ENCODE results near the gene BHMT. TPM values are rescaled to one million over a fixed set of nuclear protein-coding genes. Genes with fewer than 3 reads are reported as not detected.
"Not testable (repeated sequence)": the region's sequence is repeated elsewhere in the genome, so short reads cannot be mapped to it uniquely, and the experiment has no call there.

Gene BHMT
- total RNA-seq, 2 experiments from 2014 or later, result not detected

- H3K4me3 Mint-ChIP-seq, result no peak overlapping the region
- intact Hi-C loops (cut with DNase I, micrococcal nuclease), result no loop called here
- CTCF ChIA-PET, result interaction anchor here (0.5 to 5.9 kb wide), 4 partner anchors 10 to 686 kb away, joined by 3 to 39 read pairs (median 3); no protein-coding TSS in a partner anchor
- DNase-seq, result no peak
- no peaks in the 10 kb centered on the region for H3K9me3 Mint-ChIP-seq (ENCODE audit: low read depth)
- no peak overlapping the region for H3K27ac Mint-ChIP-seq
- ATAC-seq, result no peak
- peaks cover 8% of the 10 kb centered on the region for H3K27me3 Mint-ChIP-seq
- no peaks in the 10 kb centered on the region for H3K36me3 Mint-ChIP-seq (ENCODE audit: low read depth)
- POLR2A ChIA-PET, result no interaction called here
- H3K4me1 Mint-ChIP-seq, result no peaks in the 10 kb centered on the region
These were observed 32.2 kb downstream of the BHMT start for GRCh38 chr5:79143684-79144379.

- POLR2A ChIA-PET, result no interaction called here
- Mint-ChIP-seq H3K9me3 (ENCODE audit: low read depth) (no peaks in the 10 kb centered on the region), H3K4me1 (no peaks in the 10 kb centered on the region), H3K36me3 (ENCODE audit: low read depth) (no peaks in the 10 kb centered on the region), H3K4me3 (no peak overlapping the region), H3K27me3 (peaks cover 8% of the 10 kb centered on the region), H3K27ac (no peak overlapping the region)
- DNase-seq, result no peak
- intact Hi-C loops (cut with DNase I, micrococcal nuclease), result no loop called here
- CTCF ChIA-PET, result interaction anchor here (5.9 kb wide), 1 partner anchor 13 kb away, joined by 39 read pairs; no protein-coding TSS in a partner anchor
- no peak for ATAC-seq
These were observed 35.5 kb downstream of the BHMT start for GRCh38 chr5:79147076-79147475.

GRCh38 chr5:79149433-79149832 is 37.8 kb downstream of the BHMT start:
- DNase-seq, result no peak
- CTCF ChIA-PET, result interaction anchor here (1.2 kb wide), 1 partner anchor 17 kb away, joined by 4 read pairs; no protein-coding TSS in a partner anchor
- POLR2A ChIA-PET, result no interaction called here
- intact Hi-C loops (cut with DNase I, micrococcal nuclease), result no loop called here
- Mint-ChIP-seq H3K4me1 (no peaks in the 10 kb centered on the region), H3K9me3 (ENCODE audit: low read depth) (no peaks in the 10 kb centered on the region), H3K27me3 (peaks cover 3% of the 10 kb centered on the region), H3K27ac (no peak overlapping the region), H3K36me3 (ENCODE audit: low read depth) (no peaks in the 10 kb centered on the region), H3K4me3 (no peak overlapping the region)
- no peak for ATAC-seq

DNA sequence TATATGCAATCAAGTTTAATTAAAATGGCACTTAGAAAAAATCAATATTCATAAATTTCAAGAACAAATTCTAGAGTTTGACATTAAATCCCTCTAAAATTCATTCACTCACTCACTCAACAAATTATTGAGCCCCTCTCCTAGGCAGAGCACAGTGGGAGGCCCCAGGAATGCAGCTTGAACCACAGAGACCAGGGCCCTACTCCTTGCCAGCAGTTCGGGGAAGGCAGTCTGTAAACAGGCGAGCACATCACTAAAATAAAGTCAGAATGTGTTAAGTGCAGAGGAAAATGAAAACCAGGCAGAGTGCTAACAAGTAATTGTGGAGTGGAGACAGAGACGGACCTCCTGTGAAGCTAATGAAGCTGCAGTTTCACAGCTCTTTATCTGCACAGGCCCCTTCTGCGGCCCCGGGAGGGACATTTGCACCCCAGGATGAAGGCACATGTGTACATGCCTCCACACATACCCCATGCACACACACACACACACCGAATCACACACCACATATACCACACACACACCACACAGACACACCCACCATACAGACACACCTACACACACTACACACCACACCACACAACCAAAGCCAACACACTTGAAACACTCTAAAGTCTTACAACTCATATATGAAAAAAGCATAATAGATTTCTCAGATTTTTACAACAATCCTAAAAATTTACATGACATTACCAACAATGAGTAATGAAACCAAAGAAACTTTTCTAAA is 40.5 kb downstream of the BHMT start:
- ATAC-seq (no peak), DNase-seq (no peak)
- no peak overlapping the region for H3K27ac Mint-ChIP-seq
- H3K27me3 Mint-ChIP-seq, result no peaks in the 10 kb centered on the region
- H3K4me3 Mint-ChIP-seq, result no peak overlapping the region
- H3K4me1 Mint-ChIP-seq, result no peaks in the 10 kb centered on the region
- no peaks in the 10 kb centered on the region for H3K36me3 Mint-ChIP-seq (ENCODE audit: low read depth)
- POLR2A ChIA-PET, result no interaction called here
- H3K9me3 Mint-ChIP-seq (ENCODE audit: low read depth), result no peaks in the 10 kb centered on the region
- CTCF ChIA-PET, result interaction anchor here (2.8 kb wide), 1 partner anchor 19 kb away, joined by 8 read pairs; no protein-coding TSS in a partner anchor
- intact Hi-C loops (cut with DNase I, micrococcal nuclease), result no loop called here

DNA sequence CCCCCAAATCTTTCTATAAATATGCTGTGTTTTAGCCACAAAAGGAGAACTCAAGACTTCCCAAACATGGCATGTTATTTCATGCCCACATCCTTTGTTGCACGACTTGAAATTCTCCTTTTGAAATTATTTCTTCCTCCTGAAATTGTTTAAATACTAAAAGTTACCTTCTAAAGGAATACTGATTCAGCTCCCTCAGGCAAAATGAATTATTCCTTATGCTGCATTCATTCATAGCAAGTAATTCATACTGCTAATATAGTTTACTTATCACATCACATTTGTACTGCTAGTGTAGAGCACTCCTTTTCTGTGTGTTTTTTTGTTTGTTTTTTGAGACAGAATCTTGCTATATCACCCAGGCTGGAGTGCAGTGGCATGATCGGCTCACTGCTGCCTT is 45.7 kb downstream of the BHMT start:
- ChIA-PET POLR2A (no interaction called here), CTCF (interaction anchor here (1.2 to 2.9 kb wide), 2 partner anchors 24 to 132 kb away, joined by 4 to 15 read pairs; no protein-coding TSS in a partner anchor)
- ATAC-seq (no peak), DNase-seq (no peak)
- no peak overlapping the region for H3K27ac Mint-ChIP-seq
- no peak overlapping the region for H3K4me3 Mint-ChIP-seq
- no peaks in the 10 kb centered on the region for H3K9me3 Mint-ChIP-seq (ENCODE audit: low read depth)
- H3K4me1 Mint-ChIP-seq, result no peaks in the 10 kb centered on the region
- intact Hi-C loops (cut with DNase I, micrococcal nuclease), result no loop called here
- no peaks in the 10 kb centered on the region for H3K27me3 Mint-ChIP-seq
- H3K36me3 Mint-ChIP-seq (ENCODE audit: low read depth), result no peaks in the 10 kb centered on the region

- H3K9me3 Mint-ChIP-seq (ENCODE audit: low read depth); H3K27me3 Mint-ChIP-seq; H3K36me3 Mint-ChIP-seq (ENCODE audit: low read depth); H3K4me1 Mint-ChIP-seq; H3K27ac Mint-ChIP-seq; ATAC-seq; H3K4me3 Mint-ChIP-seq; intact Hi-C loops (cut with DNase I, micrococcal nuclease); POLR2A ChIA-PET; DNase-seq: not testable (repeated sequence)
- CTCF ChIA-PET, result interaction anchor here (1.0 to 1.5 kb wide), 2 partner anchors 28 to 262 kb away, joined by 3 to 7 read pairs; no protein-coding TSS in a partner anchor
These were observed 50.0 kb downstream of the BHMT start for GRCh38 chr5:79161647-79162046.

DNA sequence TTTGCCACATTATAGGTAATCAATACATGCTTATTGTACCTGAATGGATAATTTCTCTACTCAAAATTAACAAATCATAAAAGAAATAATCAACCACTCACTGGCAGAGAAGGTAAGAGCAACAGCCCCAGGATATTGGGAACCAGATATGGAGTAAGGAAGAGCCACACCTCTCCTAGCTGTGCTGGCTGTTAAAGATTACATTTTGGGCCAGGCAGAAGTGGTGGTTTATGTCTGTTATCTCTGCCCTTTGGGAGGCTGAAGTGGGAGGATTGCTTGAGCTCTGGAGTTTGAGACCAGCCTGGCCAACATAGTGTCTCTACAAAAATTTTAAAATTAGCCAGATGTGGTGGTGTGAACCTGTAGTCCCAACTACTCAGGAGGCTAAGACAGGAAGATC is 56.4 kb downstream of the BHMT start:
- H3K4me1 Mint-ChIP-seq, result no peaks in the 10 kb centered on the region
- intact Hi-C loops (cut with DNase I, micrococcal nuclease), result no loop called here
- no peaks in the 10 kb centered on the region for H3K36me3 Mint-ChIP-seq (ENCODE audit: low read depth)
- no peak overlapping the region for H3K27ac Mint-ChIP-seq
- ATAC-seq, result no peak
- H3K4me3 Mint-ChIP-seq, result no peak overlapping the region
- ChIA-PET CTCF (interaction anchor here (0.6 to 0.7 kb wide), 2 partner anchors 27 to 70 kb away, joined by 3 read pairs; no protein-coding TSS in a partner anchor), POLR2A (no interaction called here)
- DNase-seq, result no peak
- peaks cover 3% of the 10 kb centered on the region for H3K27me3 Mint-ChIP-seq
- no peaks in the 10 kb centered on the region for H3K9me3 Mint-ChIP-seq (ENCODE audit: low read depth)

- ChIA-PET CTCF (interaction anchor here (1.5 kb wide), 1 partner anchor 146 kb away, joined by 4 read pairs; no protein-coding TSS in a partner anchor), POLR2A (no interaction called here)
- Mint-ChIP-seq H3K9me3 (ENCODE audit: low read depth) (no peaks in the 10 kb centered on the region), H3K4me1 (no peaks in the 10 kb centered on the region), H3K4me3 (no peak overlapping the region), H3K27me3 (peaks cover 3% of the 10 kb centered on the region), H3K27ac (no peak overlapping the region), H3K36me3 (ENCODE audit: low read depth) (no peaks in the 10 kb centered on the region)
- no peak for ATAC-seq
- DNase-seq, result no peak
- intact Hi-C loops (cut with DNase I, micrococcal nuclease), result no loop called here
These were observed 59.1 kb downstream of the BHMT start for GRCh38 chr5:79170661-79171060.

- no peaks in the 10 kb centered on the region for H3K4me1 Mint-ChIP-seq
- H3K27ac Mint-ChIP-seq, result no peak overlapping the region
- CTCF ChIA-PET, result no interaction called here
- no peak overlapping the region for H3K4me3 Mint-ChIP-seq
- H3K36me3 Mint-ChIP-seq (ENCODE audit: low read depth), result no peaks in the 10 kb centered on the region
- no peak for DNase-seq
- no peak for ATAC-seq
- H3K9me3 Mint-ChIP-seq (ENCODE audit: low read depth), result no peaks in the 10 kb centered on the region
- peaks cover 3% of the 10 kb centered on the region for H3K27me3 Mint-ChIP-seq
- intact Hi-C loops (cut with DNase I, micrococcal nuclease), result no loop called here
- POLR2A ChIA-PET, result no interaction called here
These were observed 60.1 kb downstream of the BHMT start for GRCh38 chr5:79171635-79172245.

GRCh38 chr5:79172269-79172668 is 60.7 kb downstream of the BHMT start:
- POLR2A ChIA-PET, result no interaction called here
- Mint-ChIP-seq H3K4me3 (no peak overlapping the region), H3K9me3 (ENCODE audit: low read depth) (no peaks in the 10 kb centered on the region), H3K27me3 (peaks cover 3% of the 10 kb centered on the region), H3K4me1 (no peaks in the 10 kb centered on the region), H3K27ac (no peak overlapping the region), H3K36me3 (ENCODE audit: low read depth) (no peaks in the 10 kb centered on the region)
- intact Hi-C loops (cut with DNase I, micrococcal nuclease), result no loop called here
- DNase-seq (no peak), ATAC-seq (no peak)
- CTCF ChIA-PET, result no interaction called here

- Mint-ChIP-seq H3K27me3 (peaks cover 3% of the 10 kb centered on the region), H3K4me1 (no peaks in the 10 kb centered on the region), H3K9me3 (ENCODE audit: low read depth) (no peaks in the 10 kb centered on the region), H3K27ac (no peak overlapping the region), H3K4me3 (no peak overlapping the region), H3K36me3 (ENCODE audit: low read depth) (no peaks in the 10 kb centered on the region)
- ATAC-seq (no peak), DNase-seq (no peak)
- POLR2A ChIA-PET, result no interaction called here
- intact Hi-C loops (cut with DNase I, micrococcal nuclease), result no loop called here
- CTCF ChIA-PET, result no interaction called here
These were observed 62.0 kb downstream of the BHMT start for GRCh38 chr5:79173626-79174025.

All from activated CD4-positive, alpha-beta T cell treated with anti-CD3 and anti-CD28 coated beads for 36 hours (primary cell).